Hematopoietic multipotent progenitor cell (in vitro differentiated cells): ENCODE measurements around the gene PTH2. TPM values are rescaled to one million over a fixed set of nuclear protein-coding genes. Genes with fewer than 3 reads are reported as not detected.
A peak's percentile ranks its signal among the peaks of the same experiment; 100 is the strongest.
"Not testable (repeated sequence)": the region's sequence is repeated elsewhere in the genome, so short reads cannot be mapped to it uniquely, and the experiment has no call there.

Source experiments
- DNase-seq, 3 donors: peaks; one replicate each; pipeline ENCODE4 v3.0.0-alpha.2; 2011 to 2015; ENCODE audit warnings: low read depth in 2 of 3, low spot score in 2 of 3
- total RNA-seq: library from RNA; depleted of rRNA; stranded (reverse); fragments of >200 nt; gene quantifications from one replicate; pipeline ENCODE4 v1.2.3, GENCODE V29; 2012

PTH2 gene
- total RNA-seq, 1 donor: not detected

DNA sequence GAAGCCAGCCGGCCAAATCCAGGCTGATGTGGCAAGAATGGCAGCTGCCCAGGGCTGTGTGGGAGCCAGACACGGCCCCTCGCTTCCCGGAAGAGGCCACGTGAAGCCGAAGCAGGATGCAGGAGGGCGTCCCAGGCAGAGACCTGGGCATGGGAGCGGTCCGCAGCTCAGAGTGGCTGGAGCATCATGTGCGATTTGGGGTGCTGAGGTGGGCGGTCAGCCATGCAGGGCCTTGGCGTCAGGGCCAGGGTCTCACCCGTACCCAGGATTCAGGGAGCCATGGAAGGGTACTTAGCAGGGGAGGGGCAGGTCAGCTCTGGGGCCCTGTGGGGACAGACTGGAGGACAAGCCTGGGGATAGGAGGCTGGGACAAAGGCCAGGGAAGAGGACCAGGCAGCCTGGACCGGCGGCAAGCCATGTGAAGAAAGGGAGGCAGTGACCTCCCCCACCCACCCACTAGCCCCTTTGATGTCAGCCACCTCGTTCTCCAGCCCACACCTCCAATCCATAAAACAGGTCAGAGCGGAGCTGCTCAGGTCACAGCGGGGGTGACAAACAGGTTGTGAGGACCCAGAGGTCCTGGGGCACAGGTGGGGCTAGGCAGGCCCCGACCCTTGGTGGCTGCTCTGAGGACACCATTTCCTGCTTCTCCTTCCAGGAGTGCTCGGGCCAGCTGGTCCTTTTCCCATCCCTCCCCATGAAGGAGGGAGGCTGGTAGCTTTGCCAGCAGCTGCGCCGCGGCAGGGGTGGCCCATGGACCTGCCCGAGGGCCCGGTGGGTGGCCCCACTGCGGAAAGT is 32.9 kb downstream of the PTH2 start:
- DNase-seq: no peak

DNA sequence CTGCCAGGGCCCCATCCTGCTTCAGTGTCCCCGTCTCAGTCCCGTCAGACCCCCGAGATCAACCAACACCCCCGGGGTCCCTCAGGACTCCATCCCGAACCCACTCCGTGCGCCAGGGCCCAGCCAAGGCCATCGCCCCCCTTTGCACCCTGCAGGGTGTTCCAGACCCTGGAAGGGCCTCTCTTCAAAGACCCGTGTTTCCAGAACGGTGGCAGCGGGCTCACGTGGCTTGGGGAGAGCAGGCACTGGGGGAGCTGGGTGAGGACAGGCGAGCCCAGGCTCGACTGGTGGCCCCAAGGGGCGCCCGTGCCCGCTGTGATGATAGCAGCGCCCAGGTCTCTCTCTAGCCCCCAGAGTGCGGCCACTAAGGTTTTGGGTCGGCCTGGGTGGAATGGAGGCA is 33.8 kb downstream of the PTH2 start:
- no peak for DNase-seq

DNA sequence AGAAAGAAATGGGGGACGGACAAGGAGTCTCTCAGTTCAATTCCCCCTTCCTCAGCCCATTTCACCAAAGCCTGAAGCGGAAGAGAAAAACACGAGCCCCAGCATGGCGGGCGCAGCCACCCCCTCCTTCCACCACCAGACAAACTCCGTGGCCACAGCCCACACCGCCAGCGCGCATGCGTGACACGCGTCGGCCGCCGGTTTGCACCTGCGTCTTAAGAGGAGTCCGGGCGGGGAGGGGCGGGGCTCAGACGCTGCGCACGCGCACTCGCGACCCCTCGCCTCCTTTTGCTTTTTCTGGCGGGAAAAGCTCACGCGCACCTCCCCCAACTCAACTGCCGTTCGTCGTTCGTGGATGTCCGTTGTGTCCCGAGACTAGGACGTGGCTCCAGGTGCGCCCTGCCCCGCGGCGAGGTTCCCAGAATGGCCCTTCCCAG is 35.3 kb downstream of the PTH2 start, which contains the start of gene KASH5:
Gene KASH5 (plus strand): TSS at position 314 of the 437 bp plus-strand sequence. CDS start 2,635 bp downstream, outside the sequence.
- peak in 2 of 3 donors; percentile 81 to 93 for DNase-seq

DNA sequence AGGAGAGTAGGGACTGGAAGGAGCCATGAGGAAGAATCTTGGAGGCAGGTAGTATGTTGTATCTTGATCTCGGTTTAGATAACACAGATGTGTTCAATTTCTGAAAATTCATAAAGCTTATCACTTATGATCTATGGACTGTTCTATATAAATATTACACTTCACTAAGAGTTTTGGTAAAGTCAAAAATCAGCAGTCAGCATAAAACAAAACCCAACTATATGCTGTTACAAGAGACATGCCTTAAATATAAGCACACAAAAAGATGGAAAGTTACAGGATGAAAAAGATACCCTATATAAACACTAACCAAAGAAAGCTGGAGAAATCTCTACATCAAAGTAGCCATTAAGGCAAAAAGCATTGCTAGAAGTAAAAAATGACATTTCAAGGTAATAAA is 39.6 kb downstream of the PTH2 start:
- DNase-seq: no peak

DNA sequence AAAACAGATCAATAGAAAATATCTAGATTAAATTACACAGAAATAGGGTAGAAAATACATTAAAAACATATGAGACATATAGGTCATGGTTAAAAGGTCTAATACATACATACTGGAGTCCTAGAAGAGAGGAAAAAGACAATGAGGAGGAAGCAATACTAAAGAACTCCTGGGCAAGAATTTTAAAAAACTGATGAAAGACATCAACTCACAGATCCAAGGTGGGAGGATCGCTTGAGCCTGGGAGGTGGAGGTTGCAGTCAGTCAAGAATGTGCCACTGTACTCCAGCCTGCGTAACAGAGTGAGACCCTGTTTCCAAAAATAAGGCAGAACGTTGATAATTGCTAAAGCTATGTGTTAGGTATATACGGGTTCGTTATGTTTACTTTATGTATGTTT is 40.6 kb downstream of the PTH2 start:
- DNase-seq: no peak

DNA sequence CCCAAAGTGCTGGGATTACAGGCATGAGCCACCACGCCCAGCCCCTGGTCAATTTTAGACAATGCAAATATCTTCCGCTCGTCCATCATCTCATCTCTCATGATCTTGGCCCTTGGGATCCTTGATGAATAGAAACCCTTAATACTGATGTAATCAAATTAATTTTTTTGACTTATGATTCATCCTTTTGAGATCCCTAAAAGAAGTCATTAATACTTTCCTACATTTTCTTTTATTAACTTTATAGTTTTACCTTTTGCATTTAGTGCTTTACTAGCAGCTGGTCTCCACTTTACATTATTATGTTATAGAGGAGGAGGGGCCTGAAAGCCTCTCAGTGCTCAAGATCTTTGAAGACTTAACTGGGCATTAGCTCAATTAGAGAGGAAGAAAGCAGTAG is 42.9 kb downstream of the PTH2 start:
- no peak for DNase-seq

DNA sequence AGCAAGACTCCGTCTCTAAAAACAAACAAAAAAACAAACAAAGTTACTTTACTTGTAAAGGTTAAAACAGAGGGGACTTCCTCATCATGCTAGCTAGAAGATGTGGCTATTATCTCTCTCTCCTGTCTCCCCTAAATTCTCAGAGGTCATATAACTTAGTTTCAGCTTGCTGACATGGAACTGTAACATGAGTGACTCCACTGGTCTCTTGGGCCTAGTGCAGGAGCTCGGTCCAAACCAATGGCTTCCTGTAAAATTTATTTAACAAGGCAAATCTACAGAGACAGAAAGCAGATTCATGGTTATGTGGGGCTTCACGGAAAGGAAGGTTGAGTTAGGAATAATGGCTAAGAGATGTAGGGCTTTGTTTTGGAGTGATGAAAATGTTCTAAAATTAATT is 44.7 kb downstream of the PTH2 start:
- DNase-seq: no peak

DNA sequence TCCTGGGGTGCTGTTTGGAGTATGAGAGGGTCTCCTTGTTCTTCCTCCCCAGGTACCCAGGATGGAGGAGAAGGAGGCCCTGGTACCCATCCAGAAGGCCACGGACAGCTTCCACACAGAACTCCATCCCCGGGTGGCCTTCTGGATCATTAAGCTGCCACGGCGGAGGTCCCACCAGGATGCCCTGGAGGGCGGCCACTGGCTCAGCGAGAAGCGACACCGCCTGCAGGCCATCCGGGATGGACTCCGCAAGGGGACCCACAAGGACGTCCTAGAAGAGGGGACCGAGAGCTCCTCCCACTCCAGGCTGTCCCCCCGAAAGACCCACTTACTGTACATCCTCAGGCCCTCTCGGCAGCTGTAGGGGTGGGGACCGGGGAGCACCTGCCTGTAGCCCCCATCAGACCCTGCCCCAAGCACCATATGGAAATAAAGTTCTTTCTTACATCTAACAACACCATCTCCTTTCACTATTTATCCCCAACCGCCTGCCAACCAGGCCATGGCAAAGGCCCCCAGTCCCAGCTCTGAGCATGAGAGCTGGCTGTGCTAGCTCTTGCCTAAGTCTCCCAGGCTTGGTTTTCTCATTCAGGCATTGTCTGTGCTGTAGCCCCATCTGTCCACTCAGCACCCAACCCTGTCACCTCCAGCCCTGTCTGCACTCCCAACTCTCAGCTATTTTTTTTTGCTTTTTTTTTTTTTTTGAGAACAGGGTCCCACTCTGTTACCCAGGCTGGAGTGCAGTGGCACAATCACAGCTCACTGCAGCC is 48.4 kb downstream of the PTH2 start:
- DNase-seq: no peak

DNA sequence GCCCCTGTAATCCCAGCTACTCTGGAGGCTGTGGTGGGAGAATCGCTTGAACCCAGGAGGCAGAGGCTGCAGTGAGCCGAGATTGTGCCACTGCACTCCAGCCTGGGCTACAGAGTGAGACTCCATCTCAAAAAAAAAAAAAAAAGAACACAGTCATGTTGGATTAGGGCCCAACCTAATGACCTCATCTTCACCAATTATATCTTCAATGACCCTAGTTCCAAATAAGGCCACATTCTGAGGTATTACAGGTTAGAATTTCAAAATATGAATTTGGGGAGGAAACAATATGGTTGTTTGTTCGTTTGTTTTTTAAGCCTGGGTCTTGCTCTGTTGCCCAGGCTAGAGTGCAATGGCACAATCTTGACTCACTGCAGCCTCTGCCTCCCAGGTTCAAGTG is 50.1 kb downstream of the PTH2 start:
- DNase-seq: not testable (repeated sequence)

Other genes with a start within 250 kb of the PTH2 start
- 0.54 TPM for gene SLC6A16, start 98.2 kb downstream of the PTH2 start, total RNA-seq
- gene CD37, start 88.0 kb downstream of the PTH2 start, total RNA-seq: 255 TPM
- gene TEAD2, start 61.0 kb downstream of the PTH2 start, total RNA-seq: 0.27 TPM
- gene DKKL1, start 59.6 kb downstream of the PTH2 start, total RNA-seq: not detected
- 0.27 TPM for gene KASH5, start 35.2 kb downstream of the PTH2 start, total RNA-seq
- gene GFY, start 1.9 kb upstream of the PTH2 start, total RNA-seq: not detected
- not detected for gene SLC17A7, start 18.1 kb upstream of the PTH2 start, total RNA-seq
- gene PIH1D1, start 28.4 kb upstream of the PTH2 start, total RNA-seq: 115 TPM
- gene ALDH16A1, start 29.8 kb upstream of the PTH2 start, total RNA-seq: 94.0 TPM
- gene FLT3LG, start 50.8 kb upstream of the PTH2 start, total RNA-seq: 3.8 TPM
- 5,678 TPM for gene RPL13A, start 64.2 kb upstream of the PTH2 start, total RNA-seq
- 7,657 TPM for gene RPS11, start 73.0 kb upstream of the PTH2 start, total RNA-seq
- gene FCGRT, start 89.2 kb upstream of the PTH2 start, total RNA-seq: 26.9 TPM
- gene RCN3, start 104.6 kb upstream of the PTH2 start, total RNA-seq: 1.1 TPM
- gene NOSIP, start 157.1 kb upstream of the PTH2 start, total RNA-seq: 114 TPM
- 2.7 TPM for gene PRRG2, start 157.9 kb upstream of the PTH2 start, total RNA-seq
- 8.1 TPM for gene PRR12, start 167.7 kb upstream of the PTH2 start, total RNA-seq
- 7.5 TPM for gene RRAS, start 216.7 kb upstream of the PTH2 start, total RNA-seq
- gene SCAF1, start 218.8 kb upstream of the PTH2 start, total RNA-seq: 18.6 TPM
- 86.7 TPM for gene IRF3, start 242.4 kb upstream of the PTH2 start, total RNA-seq
- gene BCL2L12, start 242.5 kb upstream of the PTH2 start, total RNA-seq: 8.1 TPM